NCI-H1694 treated with DMSO at 0.1 percent for 48 hours (cell line): Measurements from ENCODE around the gene PCDHGB1.
"Not testable (repeated sequence)": the region's sequence is repeated elsewhere in the genome, so short reads cannot be mapped to it uniquely, and the experiment has no call there.

Experiments
- DNase-seq: peaks from one replicate; lab custom pipeline; 2025; lab: John Stamatoyannopoulos, UW

Gene PCDHGB1

GRCh38 chr5:141349917-141350619 is at the start of gene PCDHGB1:
PCDHGB1 (plus strand) TSS chr5:141350099; CDS start chr5:141350261, 162 bp downstream.
- DNase-seq = peak; percentile 41

DNA sequence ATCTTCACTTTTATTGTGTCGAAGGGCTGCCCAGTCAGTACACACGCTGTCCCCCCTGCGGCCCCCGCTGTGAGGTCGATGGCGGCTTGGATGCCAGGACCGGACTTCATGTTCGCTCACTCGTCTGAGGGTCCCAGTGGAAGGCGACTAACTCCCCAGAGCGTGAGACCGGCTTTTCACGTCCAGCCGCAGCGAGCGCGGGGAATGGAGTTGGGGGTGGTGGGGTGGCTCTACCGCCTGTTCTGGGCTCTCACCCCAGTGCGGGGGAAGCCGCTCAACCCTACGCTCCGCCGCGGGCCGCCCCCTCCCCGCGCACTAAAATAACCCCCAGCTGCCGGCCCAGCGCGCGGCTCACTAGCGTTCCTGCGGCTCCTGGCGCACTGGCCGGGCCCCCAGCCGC is 46.1 kb upstream of the PCDHGB1 start, which contains the start of gene SLC25A2:
Gene SLC25A2, minus strand, starts transcription at position 294 of the 400 bp plus-strand sequence. Its CDS starts 184 bp downstream, at position 110.
- DNase-seq = no peak

GRCh38 chr5:141306630-141307029 is 43.3 kb upstream of the PCDHGB1 start:
- DNase-seq = no peak

GRCh38 chr5:141313711-141314110 is 36.2 kb upstream of the PCDHGB1 start:
- DNase-seq = no peak

- not testable (repeated sequence) for DNase-seq
Observed at GRCh38 chr5:141316963-141317362, 32.9 kb upstream of the PCDHGB1 start.

DNA sequence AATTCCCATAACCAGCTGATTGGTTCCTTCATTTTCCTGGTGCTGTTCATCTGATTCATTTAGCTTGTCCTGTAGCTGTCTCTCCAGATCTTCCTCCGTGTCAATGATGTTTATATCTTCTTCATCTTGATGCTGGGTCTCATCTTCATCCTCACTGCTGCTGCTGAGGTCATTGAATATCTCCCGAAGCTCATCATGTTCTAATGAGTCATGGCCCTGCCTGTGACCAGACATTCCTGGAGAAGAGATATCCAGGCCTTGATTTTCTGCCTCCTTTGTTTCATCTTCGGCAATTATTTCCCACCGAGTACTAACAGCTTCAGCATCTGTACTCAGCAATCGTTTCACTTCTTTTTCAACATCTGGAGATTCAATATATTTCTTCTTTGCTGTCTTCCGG is 30.7 kb upstream of the PCDHGB1 start:
- no peak for DNase-seq

DNA sequence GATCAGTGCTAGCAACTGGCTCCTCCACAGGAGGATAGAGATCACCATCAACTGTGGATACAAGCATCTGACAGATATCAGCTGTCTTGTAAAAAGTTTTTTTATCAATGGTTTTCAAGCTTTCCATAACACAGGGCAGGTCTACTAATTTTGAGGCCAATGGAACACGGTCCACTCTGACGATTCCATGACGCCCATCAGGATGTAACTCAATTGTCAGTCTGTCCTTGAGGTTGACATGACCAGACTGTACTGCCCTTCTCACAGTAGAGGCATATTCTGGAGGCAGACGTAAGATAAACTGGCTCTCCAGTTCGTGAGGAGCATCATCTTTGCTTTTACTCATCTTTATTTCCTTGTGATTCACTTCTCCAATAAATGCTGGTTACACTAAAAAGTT is 30.2 kb upstream of the PCDHGB1 start:
- no peak for DNase-seq

GRCh38 chr5:141320225-141321169 is 29.4 kb upstream of the PCDHGB1 start, which contains the start of gene TAF7:
TAF7 (minus strand) TSS chr5:141320784; CDS start chr5:141320044, 740 bp downstream.
- DNase-seq = peak; percentile 80

GRCh38 chr5:141322261-141322660 is 27.6 kb upstream of the PCDHGB1 start:
- DNase-seq = no peak

- DNase-seq = no peak
Observed at GRCh38 chr5:141326088-141326854, 23.6 kb upstream of the PCDHGB1 start.

- no peak for DNase-seq
Observed at GRCh38 chr5:141328231-141328630, 21.7 kb upstream of the PCDHGB1 start.

DNA sequence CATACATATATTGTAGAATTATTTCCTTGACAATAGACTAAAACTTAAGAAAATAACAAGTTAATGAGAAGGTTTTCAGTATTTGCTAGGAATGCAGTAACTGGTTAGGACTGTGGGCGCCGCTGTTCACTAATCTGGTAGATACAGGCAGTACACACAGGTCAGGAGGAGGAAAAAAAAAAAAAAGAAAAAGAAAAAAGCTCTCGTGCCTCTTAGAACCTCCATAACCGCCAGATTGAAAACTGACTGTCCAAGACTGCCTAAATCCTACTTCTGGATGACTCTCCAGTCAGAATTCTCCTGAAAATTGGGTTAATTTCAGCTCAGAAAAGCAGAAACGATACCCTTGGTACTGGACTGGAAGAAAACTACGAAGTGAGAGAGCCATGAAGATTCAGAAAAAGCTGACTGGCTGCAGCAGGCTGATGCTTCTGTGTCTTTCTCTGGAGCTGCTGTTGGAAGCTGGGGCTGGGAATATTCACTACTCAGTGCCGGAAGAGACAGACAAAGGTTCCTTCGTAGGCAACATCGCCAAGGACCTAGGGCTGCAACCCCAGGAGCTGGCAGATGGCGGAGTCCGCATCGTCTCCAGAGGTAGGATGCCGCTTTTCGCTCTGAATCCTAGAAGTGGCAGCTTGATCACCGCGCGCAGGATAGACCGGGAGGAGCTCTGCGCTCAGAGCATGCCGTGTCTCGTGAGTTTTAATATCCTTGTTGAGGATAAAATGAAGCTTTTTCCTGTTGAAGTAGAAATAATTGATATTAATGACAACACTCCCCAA is 19.4 kb upstream of the PCDHGB1 start, which contains the start of gene PCDHGA1:
Gene PCDHGA1, plus strand, starts transcription at position 216 of the 782 bp plus-strand sequence.
- peak; percentile 16 for DNase-seq

- DNase-seq = not testable (repeated sequence)
Observed at GRCh38 chr5:141332571-141332970, 17.3 kb upstream of the PCDHGB1 start.

GRCh38 chr5:141338538-141339306 is 11.2 kb upstream of the PCDHGB1 start, which contains the start of gene PCDHGA2:
PCDHGA2 (plus strand) TSS chr5:141338760.
- DNase-seq = no peak

DNA sequence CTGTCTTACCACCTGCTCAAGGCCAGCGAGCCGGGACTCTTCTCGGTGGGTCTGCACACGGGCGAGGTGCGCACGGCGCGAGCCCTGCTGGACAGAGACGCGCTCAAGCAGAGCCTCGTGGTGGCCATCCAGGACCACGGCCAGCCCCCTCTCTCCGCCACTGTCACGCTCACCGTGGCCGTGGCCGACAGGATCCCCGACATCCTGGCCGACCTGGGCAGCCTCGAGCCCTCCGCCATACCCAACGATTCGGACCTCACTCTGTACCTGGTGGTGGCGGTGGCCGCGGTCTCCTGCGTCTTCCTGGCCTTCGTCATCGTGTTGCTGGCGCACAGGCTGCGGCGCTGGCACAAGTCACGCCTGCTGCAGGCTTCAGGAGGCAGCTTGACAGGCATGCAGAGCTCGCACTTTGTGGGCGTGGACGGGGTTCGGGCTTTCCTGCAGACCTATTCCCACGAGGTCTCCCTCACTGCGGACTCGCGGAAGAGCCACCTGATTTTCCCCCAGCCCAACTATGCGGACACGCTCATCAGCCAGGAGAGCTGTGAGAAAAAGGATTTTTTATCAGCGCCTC is 9.0 kb upstream of the PCDHGB1 start:
- DNase-seq = not testable (repeated sequence)

- no peak for DNase-seq
Observed at GRCh38 chr5:141342773-141343172, 7.1 kb upstream of the PCDHGB1 start.

DNA sequence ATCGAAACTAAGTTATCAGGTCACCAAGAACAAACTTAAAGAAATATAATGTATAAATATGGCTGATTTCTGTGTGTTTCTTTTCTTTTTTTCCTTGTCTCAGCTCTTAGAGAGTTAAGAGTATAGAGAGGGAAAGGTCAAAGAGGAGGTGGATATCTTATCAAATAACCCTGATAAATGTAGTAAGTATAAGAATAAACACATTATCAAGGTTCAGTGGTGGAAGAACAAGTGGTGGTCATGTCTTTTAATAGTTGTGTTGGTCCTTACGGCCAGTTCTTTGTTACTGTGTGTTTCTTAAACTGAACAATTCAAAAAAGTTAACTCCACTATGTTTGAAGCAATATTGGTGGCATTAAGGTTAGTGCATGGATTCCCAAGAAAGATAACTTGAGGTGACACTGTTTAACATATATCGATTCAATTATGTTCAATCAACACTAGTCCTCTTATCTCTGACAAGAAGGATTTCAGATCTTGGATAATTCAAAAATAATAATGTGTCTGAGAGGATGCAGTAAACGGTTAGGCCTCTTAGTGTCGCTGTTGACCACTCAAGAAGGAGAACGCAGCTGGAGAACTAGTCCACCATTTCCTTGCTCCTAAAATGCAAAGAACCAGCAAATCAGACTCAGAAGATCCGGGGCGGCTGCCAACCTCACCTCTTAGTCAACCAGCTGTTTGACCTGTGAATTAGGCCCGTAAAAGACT is 6.5 kb upstream of the PCDHGB1 start, which contains the start of gene PCDHGA3:
Gene PCDHGA3, plus strand, starts transcription at position 588 of the 711 bp plus-strand sequence. CDS start 205 bp downstream, outside the sequence.
- no peak for DNase-seq

DNA sequence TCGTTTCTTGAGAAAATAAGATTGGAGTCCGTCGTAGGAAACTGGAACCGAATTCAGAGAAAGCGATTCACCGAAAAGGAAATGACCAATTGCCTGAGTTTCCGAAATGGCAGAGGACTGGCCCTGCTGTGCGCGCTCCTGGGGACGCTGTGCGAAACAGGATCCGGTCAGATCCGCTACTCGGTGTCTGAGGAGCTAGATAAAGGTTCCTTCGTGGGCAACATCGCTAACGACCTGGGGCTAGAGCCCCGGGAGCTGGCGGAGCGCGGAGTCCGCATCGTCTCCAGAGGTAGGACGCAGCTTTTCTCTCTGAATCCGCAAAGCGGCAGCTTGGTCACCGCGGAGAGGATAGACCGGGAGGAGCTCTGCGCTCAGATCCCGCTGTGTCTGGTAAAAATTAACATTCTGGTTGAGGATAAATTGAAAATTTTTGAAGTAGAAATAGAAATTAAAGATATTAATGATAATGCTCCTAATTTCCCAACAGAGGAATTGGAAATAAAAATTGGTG is 5.9 kb upstream of the PCDHGB1 start:
- DNase-seq = no peak

DNA sequence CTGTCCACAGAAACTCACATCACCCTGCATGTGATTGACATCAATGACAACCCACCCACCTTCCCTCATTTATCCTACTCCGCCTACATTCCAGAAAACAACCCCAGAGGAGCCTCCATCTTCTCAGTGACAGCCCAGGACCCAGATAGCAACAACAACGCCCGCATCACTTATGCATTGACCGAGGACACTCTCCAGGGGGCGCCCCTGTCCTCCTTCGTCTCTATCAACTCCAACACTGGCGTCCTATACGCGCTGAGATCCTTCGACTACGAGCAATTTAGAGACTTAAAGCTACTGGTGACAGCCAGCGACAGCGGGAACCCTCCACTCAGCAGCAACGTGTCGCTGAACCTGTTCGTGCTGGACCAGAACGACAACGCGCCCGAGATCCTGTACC is 4.6 kb upstream of the PCDHGB1 start:
- no peak for DNase-seq
